Prostate gland (tissue), 2 donors: Measurements from ENCODE around the gene EIF1. TPM values are rescaled to one million over a fixed set of nuclear protein-coding genes. Genes with fewer than 3 reads are reported as not detected.

Experiments
- DNase-seq: peaks from one replicate; pipeline ENCODE4 v3.0.0-alpha.2; 2019; ENCODE audit warnings: low spot score
- H3K27ac ChIP-seq, 2 donors: fragments of 200-600 bp; sonication (generic); 2 replicates each; pipeline ENCODE4 v1.5.1; 2017 to 2019
- H3K27me3 ChIP-seq: fragments of 200-600 bp; sonication (generic); replicated peaks from 2 replicates; pipeline ENCODE4 v1.5.1; 2019; ENCODE audit not compliant: insufficient read depth
- H3K36me3 ChIP-seq, 2 donors: fragments of 200-600 bp; sonication (generic); 1 replicate in 1 of 2; 2 replicates in 1 of 2; pipeline versions ENCODE4 v1.5.1 to v1.8.1; 2017 to 2019
- H3K4me1 ChIP-seq: fragments of 200-600 bp; sonication (generic); replicated peaks from 2 replicates; pipeline ENCODE4 v1.5.1; 2019
- H3K4me3 ChIP-seq, 2 donors: fragments of 200-600 bp; sonication (generic); 2 replicates each; pipeline ENCODE4 v1.5.1; 2017 to 2019
- H3K9me3 ChIP-seq: fragments of 200-600 bp; sonication (generic); 2 replicates; pipeline ENCODE4 v1.5.1; 2017
- POLR2A ChIP-seq: fragments of 450-650 bp; IDR thresholded peaks from one replicate; pipeline ENCODE4 v1.6.1; 2016; ENCODE audit warnings: antibody characterized with exemption, mild to moderate bottlenecking
- POLR2AphosphoS5 ChIP-seq: sonication (generic); formaldehyde crosslinking; IDR thresholded peaks from one replicate; pipeline ENCODE4 v1.6.1; 2017; ENCODE audit warnings: antibody characterized with exemption
- WGBS: methylation state at CpG from one replicate; pipeline ENCODE4 v1.1.5; 2018; 5-methylcytosine and 5-hydroxymethylcytosine counted together
- intact Hi-C: fragments of 100-400 bp; cut with DNase I; formaldehyde crosslinking; loops from one replicate; pipeline ENCODE4 v1.14.2; 2022
- total RNA-seq, 2 donors: library from RNA; depleted of rRNA; stranded (reverse); fragments of >200 nt; gene quantifications; one replicate each; pipeline ENCODE4 v1.1.0, GENCODE V29; 2016
- TF ChIP-seq, protein P1 (sequence below), 4 experiments: fragments of 200-600 bp in 2 of 4; fragments of 450-650 bp in 2 of 4; sonication (generic) in 2 of 4; IDR thresholded peaks; 1 replicate in 3 of 4; 2 replicates in 1 of 4; pipeline ENCODE4 v1.5.1; 2016 to 2019; ENCODE audit warnings: antibody characterized with exemption in 4 of 4, mild to moderate bottlenecking in 2 of 4, moderate library complexity in 2 of 4

The EIF1 gene
- total RNA-seq, 2 donors from 2014 or later = 136 to 320 TPM

DNA sequence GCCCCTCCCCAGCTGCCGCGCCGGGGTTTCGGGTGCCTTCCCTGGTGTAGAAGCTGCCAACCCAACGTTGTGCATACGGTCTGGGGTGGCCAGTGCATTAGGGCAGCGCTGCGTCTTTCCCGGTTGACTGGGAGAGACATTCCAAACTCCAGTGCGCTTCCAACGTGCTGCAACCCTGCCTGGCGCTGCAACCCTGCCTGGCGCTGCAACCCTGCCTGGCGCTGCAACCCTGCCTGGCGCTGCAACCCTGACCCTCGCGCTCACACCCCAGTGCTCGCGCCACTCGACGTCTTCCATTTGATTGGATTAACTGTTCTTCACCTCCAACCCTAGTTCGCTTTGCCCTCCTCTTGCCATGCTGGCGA lies 46.2 kb downstream of the EIF1 start:
- intact Hi-C loops = loop anchor here (10.0 kb wide), 1 partner anchor 150 kb away; no protein-coding TSS in a partner anchor
- Histone ChIP-seq H3K9me3 (no peaks in the 10 kb centered on the region), H3K4me3 (peak overlapping the region; percentile 31 to 48), H3K27me3 (peaks cover 6% of the 10 kb centered on the region), H3K36me3 (no peaks in the 10 kb centered on the region), H3K4me1 (no peaks in the 10 kb centered on the region), H3K27ac (no peak overlapping the region)
- DNase-seq = no peak
- TF ChIP-seq POLR2AphosphoS5 (no peak), POLR2A (no peak)
- TF ChIP-seq, protein P1, sequence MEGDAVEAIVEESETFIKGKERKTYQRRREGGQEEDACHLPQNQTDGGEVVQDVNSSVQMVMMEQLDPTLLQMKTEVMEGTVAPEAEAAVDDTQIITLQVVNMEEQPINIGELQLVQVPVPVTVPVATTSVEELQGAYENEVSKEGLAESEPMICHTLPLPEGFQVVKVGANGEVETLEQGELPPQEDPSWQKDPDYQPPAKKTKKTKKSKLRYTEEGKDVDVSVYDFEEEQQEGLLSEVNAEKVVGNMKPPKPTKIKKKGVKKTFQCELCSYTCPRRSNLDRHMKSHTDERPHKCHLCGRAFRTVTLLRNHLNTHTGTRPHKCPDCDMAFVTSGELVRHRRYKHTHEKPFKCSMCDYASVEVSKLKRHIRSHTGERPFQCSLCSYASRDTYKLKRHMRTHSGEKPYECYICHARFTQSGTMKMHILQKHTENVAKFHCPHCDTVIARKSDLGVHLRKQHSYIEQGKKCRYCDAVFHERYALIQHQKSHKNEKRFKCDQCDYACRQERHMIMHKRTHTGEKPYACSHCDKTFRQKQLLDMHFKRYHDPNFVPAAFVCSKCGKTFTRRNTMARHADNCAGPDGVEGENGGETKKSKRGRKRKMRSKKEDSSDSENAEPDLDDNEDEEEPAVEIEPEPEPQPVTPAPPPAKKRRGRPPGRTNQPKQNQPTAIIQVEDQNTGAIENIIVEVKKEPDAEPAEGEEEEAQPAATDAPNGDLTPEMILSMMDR (IDR thresholded peaks at IDR 0.05) = no peak
- WGBS = 3% methylated on average over 23 of the region's 23 CpGs

DNA sequence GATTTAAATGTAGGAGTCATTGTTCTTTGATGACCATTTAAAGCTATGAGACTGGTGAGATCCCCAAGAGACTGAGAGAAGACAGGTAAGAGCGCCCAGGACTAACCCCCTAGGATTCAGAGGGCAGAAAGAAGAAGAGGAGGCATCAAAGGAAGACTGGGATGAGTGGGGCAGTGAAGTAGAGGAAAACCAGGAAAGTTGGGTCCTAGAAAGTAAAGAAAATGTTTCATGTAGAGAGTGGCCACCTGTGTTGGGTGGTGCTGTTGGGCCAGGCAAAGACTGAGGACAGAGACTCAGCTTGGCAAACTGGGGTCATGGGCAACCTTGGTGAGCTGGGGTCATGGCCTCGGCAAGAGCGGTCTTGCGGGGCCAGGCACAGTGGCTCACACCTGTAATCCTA lies 47.1 kb downstream of the EIF1 start:
- no peaks in the 10 kb centered on the region for H3K4me1 ChIP-seq
- no peak overlapping the region for H3K27ac ChIP-seq
- H3K9me3 ChIP-seq = no peaks in the 10 kb centered on the region
- DNase-seq = no peak
- H3K36me3 ChIP-seq = no peaks in the 10 kb centered on the region
- intact Hi-C loops = loop anchor here (10.0 kb wide), 1 partner anchor 149 kb away; no protein-coding TSS in a partner anchor
- no peak overlapping the region for H3K4me3 ChIP-seq
- peaks cover 6% of the 10 kb centered on the region for H3K27me3 ChIP-seq
- TF ChIP-seq, protein P1 (IDR thresholded peaks at IDR 0.05) = no peak
- no peak for TF ChIP-seq POLR2AphosphoS5
- no peak for TF ChIP-seq POLR2A
- 89% methylated on average over 4 of the region's 4 CpGs for WGBS

- H3K27me3 ChIP-seq = peaks cover 6% of the 10 kb centered on the region
- no peak overlapping the region for H3K27ac ChIP-seq
- intact Hi-C loops = loop anchor here (1.0 to 10.0 kb wide), 2 partner anchors 64 to 148 kb away; no protein-coding TSS in a partner anchor
- H3K4me1 ChIP-seq = no peaks in the 10 kb centered on the region
- DNase-seq = no peak
- H3K36me3 ChIP-seq = no peaks in the 10 kb centered on the region
- TF ChIP-seq POLR2AphosphoS5 (no peak), POLR2A (no peak)
- TF ChIP-seq, protein P1 (IDR thresholded peaks at IDR 0.05) = no peak
- H3K9me3 ChIP-seq = no peaks in the 10 kb centered on the region
- WGBS = 72% methylated on average over 17 of the region's 17 CpGs
- H3K4me3 ChIP-seq = no peak overlapping the region
Observed at GRCh38 chr17:41736983-41737679, 48.4 kb downstream of the EIF1 start.

DNA sequence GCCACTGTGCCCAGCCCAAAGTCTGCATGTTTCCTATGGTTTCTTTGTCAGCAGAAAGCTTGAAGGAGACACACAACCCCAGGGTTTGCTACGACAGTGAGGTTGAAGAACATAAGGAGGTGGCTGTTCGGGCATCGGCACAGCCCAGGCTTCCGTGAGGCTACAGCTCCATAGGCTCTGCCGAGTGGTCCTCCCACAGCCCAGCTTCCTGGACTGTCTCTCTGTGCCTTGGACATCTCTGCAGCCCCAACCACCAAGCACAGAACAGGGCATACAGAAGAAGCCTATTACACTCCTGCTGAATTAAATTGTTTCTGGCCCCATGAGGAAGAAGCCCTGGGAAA lies 49.0 kb downstream of the EIF1 start:
- no peak for DNase-seq
- TF ChIP-seq POLR2A = no peak
- no peak for TF ChIP-seq POLR2AphosphoS5
- TF ChIP-seq, protein P1 (IDR thresholded peaks at IDR 0.05) = no peak
- H3K36me3 ChIP-seq = no peaks in the 10 kb centered on the region
- intact Hi-C loops = loop anchor here (1.0 to 10.0 kb wide), 2 partner anchors 64 to 147 kb away; no protein-coding TSS in a partner anchor
- H3K4me3 ChIP-seq = no peak overlapping the region
- H3K27me3 ChIP-seq = peaks cover 6% of the 10 kb centered on the region
- 46% methylated on average over 5 of the region's 5 CpGs for WGBS
- no peaks in the 10 kb centered on the region for H3K4me1 ChIP-seq
- H3K27ac ChIP-seq = no peak overlapping the region
- no peaks in the 10 kb centered on the region for H3K9me3 ChIP-seq
